OCI-LY1 (cell line): ENCODE results near the gene ODAPH.

Experiments
- CTCF ChIP-seq: fragments of 200-600 bp; sonication (generic), shearing (Covaris generic); IDR thresholded peaks from 2 replicates; pipeline ENCODE4 v1.5.1; 2017; ENCODE audit warnings: mild to moderate bottlenecking, antibody characterized with exemption, low read length, moderate library complexity, mixed read lengths
- EZH2 ChIP-seq: fragments of 200-600 bp; sonication (generic), shearing (Covaris generic); IDR thresholded peaks from 2 replicates; pipeline ENCODE4 v1.8.0; 2017; ENCODE audit warnings: borderline replicate concordance, mixed run types, mild to moderate bottlenecking, antibody characterized with exemption, low read length, moderate library complexity, mixed read lengths

DNA sequence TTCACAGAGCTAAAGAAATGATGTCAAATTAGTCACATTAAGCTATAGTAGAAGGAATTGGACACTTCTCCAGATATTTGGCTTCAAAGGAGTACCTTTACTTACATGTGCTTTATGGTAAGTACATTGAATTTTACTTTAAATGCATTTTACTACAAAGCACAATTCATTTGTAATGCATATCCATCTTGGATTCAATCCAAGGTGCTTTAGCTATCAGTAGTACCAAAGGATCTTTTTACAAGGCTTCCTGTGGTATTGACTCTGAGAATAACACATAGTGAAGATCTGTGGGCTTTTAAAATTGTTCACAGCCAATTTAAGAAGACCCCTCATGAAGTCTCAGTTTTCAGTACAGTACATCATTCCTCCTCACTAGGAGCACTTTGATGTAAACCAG, 28.4 kb upstream of the ODAPH start:
- TF ChIP-seq CTCF = no peak
- TF ChIP-seq EZH2 = no peak
